Measurements from ENCODE around the gene CBY1. TPM values are rescaled to one million over a fixed set of nuclear protein-coding genes. Genes with fewer than 3 reads are reported as not detected.

Gene CBY1
- total and polyA plus RNA-seq, 2 donors (not counting 1 experiment from before 2014, with no cell fraction given) = 6.0 to 20.7 TPM

- Histone ChIP-seq H3K36me3 (replicated peaks in 1 of 2; ENCODE audit: control extremely low read depth in 1 of 2, control insufficient read depth in 1 of 2, extremely low read depth in 1 of 2, insufficient read depth in 2 of 2, low read length in 1 of 2) (no peaks in the 10 kb centered on the region), H3K4me3 (ENCODE audit: control extremely low read depth in 1 of 5, extremely low read depth in 1 of 5, insufficient read depth in 1 of 5, low read depth in 2 of 5, low read length in 4 of 5) (no peak overlapping the region), H3K27me3 (replicated peaks in 1 of 4; ENCODE audit: control extremely low read depth in 1 of 4, control insufficient read depth in 3 of 4, insufficient read depth in 4 of 4, low read length in 3 of 4) (peaks cover 0 to 3% (median 0%) of the 10 kb centered on the region in 4 experiments), H3K79me2 (ENCODE audit: control insufficient read depth, insufficient read depth, low read length) (no peaks in the 10 kb centered on the region), H3K4me1 (ENCODE audit: control insufficient read depth in 2 of 2, insufficient read depth in 2 of 2, low read length in 2 of 2) (no peaks in the 10 kb centered on the region), H3K27ac (ENCODE audit: low read length in 2 of 2) (no peak overlapping the region), H3K9me3 (ENCODE audit: control extremely low read depth in 1 of 3, control insufficient read depth in 2 of 3, insufficient read depth in 1 of 3, low read length in 2 of 3) (peaks cover 0 to 2% (median 0%) of the 10 kb centered on the region in 3 donors), H4K20me1 (ENCODE audit: control insufficient read depth, insufficient read depth, low read length, poor library complexity, severe bottlenecking) (no peaks in the 10 kb centered on the region), H3K4me2 (replicated peaks; ENCODE audit: low read depth, low read length, poor library complexity, severe bottlenecking) (no peak overlapping the region), H2AFZ (ENCODE audit: insufficient read depth, low read depth, low read length, poor library complexity, severe bottlenecking) (no peak overlapping the region), H3K9ac (ENCODE audit: low read length) (no peak overlapping the region)
- peaks cover 20% of the 10 kb centered on the region for H3K27me3 Mint-ChIP-seq
- ATAC-seq (ENCODE audit: low read depth) = no peak
- intact Hi-C loops (cut with micrococcal nuclease) = no loop called here
- no peak overlapping the region for H3K4me3 Mint-ChIP-seq
- no peak for DNase-seq
- no peaks in the 10 kb centered on the region for H3K9me3 Mint-ChIP-seq (ENCODE audit: insufficient read depth)
- no peaks in the 10 kb centered on the region for H3K4me1 Mint-ChIP-seq
- ChIA-PET CTCF (no interaction called here), POLR2A (no interaction called here)
- 100% methylated on average over 3 of the region's 5 CpGs for WGBS (ENCODE audit: insufficient coverage)
- TF ChIP-seq EZH2 (IDR thresholded peaks at IDR 0.05; ENCODE audit: borderline replicate concordance, insufficient read depth, low read depth, low read length, poor library complexity, severe bottlenecking) = no peak
- TF ChIP-seq CTCF (IDR thresholded peaks at IDR 0.05) = no peak
- H3K27ac Mint-ChIP-seq = no peak overlapping the region
Measured at GRCh38 chr22:38612217-38613006, 44.0 kb upstream of the CBY1 start.

GRCh38 chr22:38613588-38613987 is 42.9 kb upstream of the CBY1 start:
- peaks cover 0 to 3% (median 0%) of the 10 kb centered on the region in 4 experiments for H3K27me3 ChIP-seq (replicated peaks in 1 of 4; ENCODE audit: control extremely low read depth in 1 of 4, control insufficient read depth in 3 of 4, insufficient read depth in 4 of 4, low read length in 3 of 4)
- H2AFZ ChIP-seq (ENCODE audit: insufficient read depth, low read depth, low read length, poor library complexity, severe bottlenecking) = no peak overlapping the region
- H3K9me3 Mint-ChIP-seq (ENCODE audit: insufficient read depth) = peaks cover 3% of the 10 kb centered on the region
- no peak overlapping the region for H3K4me2 ChIP-seq (replicated peaks; ENCODE audit: low read depth, low read length, poor library complexity, severe bottlenecking)
- H3K4me3 ChIP-seq (ENCODE audit: control extremely low read depth in 1 of 5, extremely low read depth in 1 of 5, insufficient read depth in 1 of 5, low read depth in 2 of 5, low read length in 4 of 5) = no peak overlapping the region
- 67% methylated on average over 3 of the region's 4 CpGs for WGBS (ENCODE audit: insufficient coverage)
- H3K36me3 ChIP-seq (replicated peaks in 1 of 2; ENCODE audit: control extremely low read depth in 1 of 2, control insufficient read depth in 1 of 2, extremely low read depth in 1 of 2, insufficient read depth in 2 of 2, low read length in 1 of 2) = no peaks in the 10 kb centered on the region
- no peak for DNase-seq
- no peaks in the 10 kb centered on the region for H3K79me2 ChIP-seq (ENCODE audit: control insufficient read depth, insufficient read depth, low read length)
- peaks cover 19% of the 10 kb centered on the region for H3K27me3 Mint-ChIP-seq
- H3K4me1 ChIP-seq (ENCODE audit: control insufficient read depth in 2 of 2, insufficient read depth in 2 of 2, low read length in 2 of 2) = no peaks in the 10 kb centered on the region
- no peak overlapping the region for H3K4me3 Mint-ChIP-seq
- no peaks in the 10 kb centered on the region for H3K4me1 Mint-ChIP-seq
- peaks cover 0 to 8% (median 3%) of the 10 kb centered on the region in 3 donors for H3K9me3 ChIP-seq (ENCODE audit: control extremely low read depth in 1 of 3, control insufficient read depth in 2 of 3, insufficient read depth in 1 of 3, low read length in 2 of 3)
- TF ChIP-seq EZH2 (IDR thresholded peaks at IDR 0.05; ENCODE audit: borderline replicate concordance, insufficient read depth, low read depth, low read length, poor library complexity, severe bottlenecking) (no peak), CTCF (IDR thresholded peaks at IDR 0.05) (no peak)
- ATAC-seq (ENCODE audit: low read depth) = no peak
- no peak overlapping the region for H3K27ac ChIP-seq (ENCODE audit: low read length in 2 of 2)
- H3K9ac ChIP-seq (ENCODE audit: low read length) = no peak overlapping the region
- H3K27ac Mint-ChIP-seq = no peak overlapping the region
- CTCF ChIA-PET = interaction anchor here (1.0 kb wide), 1 partner anchor 41 kb away, joined by 3 read pairs; no protein-coding TSS in a partner anchor
- intact Hi-C loops (cut with micrococcal nuclease) = no loop called here
- POLR2A ChIA-PET = interaction anchor here (0.7 kb wide), 1 partner anchor 38 kb away, joined by 3 read pairs; no protein-coding TSS in a partner anchor
- no peaks in the 10 kb centered on the region for H4K20me1 ChIP-seq (ENCODE audit: control insufficient read depth, insufficient read depth, low read length, poor library complexity, severe bottlenecking)

Measured in B cell (primary cell).